Coronary artery (tissue), 2 donors: ENCODE results near the gene MOK.

Experiments used
- DNase-seq: peaks from one replicate; pipeline ENCODE4 v3.0.0-alpha.2; 2017; ENCODE audit warnings: low spot score
- H3K27ac ChIP-seq, 2 donors: fragments of 200-600 bp; sonication (generic); one replicate each; pipeline ENCODE4 v1.5.1; 2016 to 2019
- H3K4me3 ChIP-seq: fragments of 200-600 bp; sonication (generic); 2 replicates; pipeline ENCODE4 v1.5.1; 2016; ENCODE audit warnings: mild to moderate bottlenecking, moderate library complexity
- TF ChIP-seq, protein P1 (sequence below): fragments of 200-600 bp; sonication (generic); IDR thresholded peaks from one replicate; pipeline ENCODE4 v1.5.1; 2019; ENCODE audit warnings: antibody characterized with exemption

Gene MOK

DNA sequence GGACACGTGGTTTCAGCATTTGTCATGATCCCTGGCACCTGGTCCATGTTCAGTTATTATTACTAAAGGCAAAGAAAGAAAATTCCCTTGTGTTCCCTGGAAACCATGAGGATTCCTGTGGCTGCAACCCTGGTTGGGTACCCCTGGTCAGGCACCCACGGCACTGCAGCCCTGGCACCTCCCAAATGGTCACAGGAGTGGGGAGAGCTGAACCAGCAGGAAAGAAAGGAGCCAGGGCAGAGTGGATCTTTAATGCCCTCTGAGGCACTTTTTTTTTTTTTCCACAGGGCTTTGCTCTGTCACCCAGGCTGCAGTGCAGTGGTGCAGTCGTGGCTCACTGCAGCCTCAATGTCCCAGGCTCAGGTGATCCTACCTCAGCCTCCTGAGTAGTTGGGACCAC lies 40.3 kb upstream of the MOK start:
- no peak overlapping the region for H3K4me3 ChIP-seq
- no peak for DNase-seq
- H3K27ac ChIP-seq = no peak overlapping the region
- TF ChIP-seq, protein P1, sequence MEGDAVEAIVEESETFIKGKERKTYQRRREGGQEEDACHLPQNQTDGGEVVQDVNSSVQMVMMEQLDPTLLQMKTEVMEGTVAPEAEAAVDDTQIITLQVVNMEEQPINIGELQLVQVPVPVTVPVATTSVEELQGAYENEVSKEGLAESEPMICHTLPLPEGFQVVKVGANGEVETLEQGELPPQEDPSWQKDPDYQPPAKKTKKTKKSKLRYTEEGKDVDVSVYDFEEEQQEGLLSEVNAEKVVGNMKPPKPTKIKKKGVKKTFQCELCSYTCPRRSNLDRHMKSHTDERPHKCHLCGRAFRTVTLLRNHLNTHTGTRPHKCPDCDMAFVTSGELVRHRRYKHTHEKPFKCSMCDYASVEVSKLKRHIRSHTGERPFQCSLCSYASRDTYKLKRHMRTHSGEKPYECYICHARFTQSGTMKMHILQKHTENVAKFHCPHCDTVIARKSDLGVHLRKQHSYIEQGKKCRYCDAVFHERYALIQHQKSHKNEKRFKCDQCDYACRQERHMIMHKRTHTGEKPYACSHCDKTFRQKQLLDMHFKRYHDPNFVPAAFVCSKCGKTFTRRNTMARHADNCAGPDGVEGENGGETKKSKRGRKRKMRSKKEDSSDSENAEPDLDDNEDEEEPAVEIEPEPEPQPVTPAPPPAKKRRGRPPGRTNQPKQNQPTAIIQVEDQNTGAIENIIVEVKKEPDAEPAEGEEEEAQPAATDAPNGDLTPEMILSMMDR = no peak

DNA sequence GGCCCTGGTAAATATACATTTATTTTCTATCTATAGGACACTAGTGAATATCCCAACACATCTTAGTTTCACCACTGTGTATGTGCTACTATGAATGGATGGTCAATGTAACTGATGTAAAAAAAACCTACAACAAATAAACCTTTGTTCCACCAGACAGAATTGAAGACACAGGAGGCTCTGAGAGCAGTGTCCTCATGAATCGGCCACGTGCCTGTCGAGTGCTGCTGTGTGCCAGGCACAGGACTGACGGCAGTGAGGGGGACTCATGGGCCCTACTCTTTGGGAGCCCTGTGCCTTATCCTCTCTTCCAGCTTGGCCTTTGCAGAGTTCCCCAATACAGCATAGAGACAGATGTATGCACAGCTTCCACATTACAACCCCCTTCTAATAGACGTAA lies 39.5 kb upstream of the MOK start:
- Histone ChIP-seq H3K4me3 (no peak overlapping the region), H3K27ac (no peak overlapping the region)
- DNase-seq = no peak
- TF ChIP-seq, protein P1 = no peak

- TF ChIP-seq, protein P1 = no peak
- no peak overlapping the region for H3K27ac ChIP-seq
- DNase-seq = no peak
Measured at GRCh38 chr14:102344084-102344483, 39.1 kb upstream of the MOK start.

DNA sequence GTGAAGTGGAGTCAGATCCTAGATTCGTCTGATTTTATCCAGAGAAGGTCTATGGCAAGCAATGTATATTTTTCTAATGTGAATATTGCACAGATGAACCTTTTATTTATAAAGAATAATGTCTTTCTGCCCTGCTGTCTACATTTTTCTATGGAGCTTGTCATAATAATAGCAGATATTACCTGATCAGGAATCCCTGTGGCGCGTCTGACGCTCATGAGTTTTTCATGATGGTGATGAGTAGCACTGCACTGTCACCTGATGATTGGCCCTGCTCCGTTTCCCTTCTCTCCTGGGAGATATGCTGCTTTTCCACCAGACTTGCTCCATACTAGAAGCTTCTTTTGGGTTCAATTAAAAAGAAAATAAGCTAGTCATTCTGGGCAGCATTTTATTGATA lies 37.3 kb upstream of the MOK start:
- Histone ChIP-seq H3K4me3 (no peak overlapping the region), H3K27ac (no peak overlapping the region)
- TF ChIP-seq, protein P1 = no peak
- DNase-seq = no peak

More at GRCh38 chr14:102344084-102344483, 39.1 kb upstream of the MOK start:
- no peak overlapping the region for H3K4me3 ChIP-seq

DNA sequence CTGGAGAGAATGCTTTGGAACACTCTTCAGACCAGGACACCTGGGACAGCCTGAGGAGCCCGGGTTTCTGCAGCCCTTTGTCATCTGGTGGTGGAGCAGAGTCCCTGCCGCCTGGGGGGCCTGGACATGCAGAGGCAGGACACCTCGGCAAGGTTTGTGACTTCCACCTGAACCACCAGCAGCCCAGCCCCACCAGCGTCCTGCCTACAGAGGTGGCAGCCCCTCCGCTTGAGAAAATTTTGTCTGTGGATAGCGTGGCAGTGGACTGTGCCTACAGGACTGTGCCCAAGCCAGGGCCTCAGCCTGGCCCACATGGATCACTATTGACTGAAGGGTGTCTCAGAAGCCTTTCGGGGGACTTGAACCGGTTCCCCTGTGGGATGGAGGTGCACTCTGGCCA lies 36.6 kb upstream of the MOK start:
- TF ChIP-seq, protein P1 = no peak

DNA sequence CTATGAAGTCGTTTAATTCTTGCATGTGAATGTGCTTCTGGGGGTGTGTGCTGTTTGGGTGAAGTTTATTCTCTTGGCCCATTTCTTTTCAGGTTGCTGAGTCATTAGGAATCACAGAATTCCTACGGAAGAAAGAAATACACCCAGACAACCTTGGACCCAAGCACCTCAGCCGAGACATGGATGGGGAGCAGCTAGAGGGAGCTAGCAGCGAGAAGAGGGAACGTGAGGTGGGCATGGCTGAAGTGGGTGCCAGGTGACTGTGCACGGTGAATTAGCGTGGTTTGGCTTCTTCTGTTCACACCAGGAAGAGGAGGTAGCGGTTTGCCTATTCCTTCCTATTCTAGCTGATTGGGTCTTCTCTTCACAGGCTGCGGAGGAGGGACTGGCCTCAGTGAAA lies 33.8 kb upstream of the MOK start:
- no peak for DNase-seq
- no peak overlapping the region for H3K27ac ChIP-seq
- TF ChIP-seq, protein P1 = no peak
- no peak overlapping the region for H3K4me3 ChIP-seq

More for the DNA sequence above, 36.6 kb upstream of the MOK start:
- DNase-seq = no peak
- no peak overlapping the region for H3K27ac ChIP-seq
- H3K4me3 ChIP-seq = no peak overlapping the region

GRCh38 chr14:102335163-102335562 lies 30.2 kb upstream of the MOK start:
- no peak overlapping the region for H3K27ac ChIP-seq
- H3K4me3 ChIP-seq = no peak overlapping the region
- DNase-seq = no peak
- TF ChIP-seq, protein P1 = no peak
